GM19035 (cell line): Measurements from ENCODE around the gene FREY1.
A peak's percentile ranks its signal among the peaks of the same experiment; 100 is the strongest.

Experiments
- ATAC-seq: cut with Tn5 transposase; IDR thresholded peaks from one replicate; pipeline ENCODE4 v1.9.1; 2021; ENCODE audit not compliant: unreplicated experiment

Gene FREY1

GRCh38 chr11:45895553-45896259, 11.4 kb downstream of the FREY1 start:
- ATAC-seq: no peak

- ATAC-seq: no peak
These were observed 12.4 kb downstream of the FREY1 start for GRCh38 chr11:45894555-45895247.

- no peak for ATAC-seq
These were observed 14.2 kb downstream of the FREY1 start for GRCh38 chr11:45892856-45893255.

- ATAC-seq: no peak
These were observed 16.1 kb downstream of the FREY1 start for GRCh38 chr11:45890886-45891550.

- ATAC-seq: no peak
These were observed 17.1 kb downstream of the FREY1 start for GRCh38 chr11:45889966-45890365.

GRCh38 chr11:45889555-45889954, 17.5 kb downstream of the FREY1 start:
- no peak for ATAC-seq

DNA sequence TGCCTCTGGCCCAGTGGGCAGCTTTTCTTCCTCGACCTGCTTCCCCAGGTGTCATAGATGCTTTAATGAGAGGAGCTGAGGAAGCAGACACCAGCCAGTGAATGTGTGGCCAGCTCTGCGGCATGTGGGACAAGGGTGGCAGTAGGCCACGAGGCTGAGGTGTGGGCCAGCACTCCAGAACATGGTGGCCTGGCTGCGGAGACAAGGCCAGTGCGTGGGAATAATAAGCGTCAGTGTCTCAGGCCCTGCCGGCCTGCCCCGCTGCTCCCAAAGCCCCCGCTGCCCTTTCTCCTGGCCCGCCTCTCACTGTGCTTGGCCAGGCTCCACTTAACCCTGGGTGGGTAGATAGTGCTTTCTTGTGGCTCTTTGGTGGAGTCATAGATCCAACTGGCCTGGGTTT, 19.5 kb downstream of the FREY1 start:
- no peak for ATAC-seq

DNA sequence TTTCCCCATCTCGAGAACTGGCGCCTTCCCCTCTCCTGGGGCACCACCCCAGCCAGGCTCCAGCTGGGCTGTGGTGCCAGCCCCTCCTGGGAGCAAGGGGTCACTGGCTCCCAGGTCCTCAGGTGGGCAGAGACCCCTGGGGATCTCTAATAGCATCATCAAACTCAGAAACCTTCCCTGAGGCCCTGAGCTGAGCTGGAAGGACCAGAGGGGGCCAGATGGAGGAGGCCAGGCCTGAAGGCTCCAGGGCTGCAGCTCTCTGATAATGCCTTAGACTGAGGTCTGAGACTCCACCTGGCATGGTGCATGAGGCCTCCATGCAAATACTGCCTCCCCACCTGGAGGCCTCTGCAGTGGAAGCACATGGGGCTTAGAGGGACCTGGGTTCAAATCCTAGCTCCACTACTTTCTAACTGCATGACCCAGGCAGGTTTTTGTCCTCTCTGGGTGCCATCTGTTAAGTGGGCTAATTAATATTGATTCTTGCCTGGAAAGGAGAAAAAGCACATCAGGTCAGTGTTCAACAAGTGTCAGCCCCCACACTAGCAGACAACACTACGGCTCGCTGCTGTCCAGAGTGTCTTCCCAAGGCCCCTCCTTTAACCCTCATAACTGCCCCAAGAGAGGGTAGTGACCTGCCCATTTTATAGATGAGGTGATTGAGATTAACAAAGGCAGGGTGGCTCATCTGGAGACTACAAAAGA, 20.1 kb downstream of the FREY1 start:
- no peak for ATAC-seq

DNA sequence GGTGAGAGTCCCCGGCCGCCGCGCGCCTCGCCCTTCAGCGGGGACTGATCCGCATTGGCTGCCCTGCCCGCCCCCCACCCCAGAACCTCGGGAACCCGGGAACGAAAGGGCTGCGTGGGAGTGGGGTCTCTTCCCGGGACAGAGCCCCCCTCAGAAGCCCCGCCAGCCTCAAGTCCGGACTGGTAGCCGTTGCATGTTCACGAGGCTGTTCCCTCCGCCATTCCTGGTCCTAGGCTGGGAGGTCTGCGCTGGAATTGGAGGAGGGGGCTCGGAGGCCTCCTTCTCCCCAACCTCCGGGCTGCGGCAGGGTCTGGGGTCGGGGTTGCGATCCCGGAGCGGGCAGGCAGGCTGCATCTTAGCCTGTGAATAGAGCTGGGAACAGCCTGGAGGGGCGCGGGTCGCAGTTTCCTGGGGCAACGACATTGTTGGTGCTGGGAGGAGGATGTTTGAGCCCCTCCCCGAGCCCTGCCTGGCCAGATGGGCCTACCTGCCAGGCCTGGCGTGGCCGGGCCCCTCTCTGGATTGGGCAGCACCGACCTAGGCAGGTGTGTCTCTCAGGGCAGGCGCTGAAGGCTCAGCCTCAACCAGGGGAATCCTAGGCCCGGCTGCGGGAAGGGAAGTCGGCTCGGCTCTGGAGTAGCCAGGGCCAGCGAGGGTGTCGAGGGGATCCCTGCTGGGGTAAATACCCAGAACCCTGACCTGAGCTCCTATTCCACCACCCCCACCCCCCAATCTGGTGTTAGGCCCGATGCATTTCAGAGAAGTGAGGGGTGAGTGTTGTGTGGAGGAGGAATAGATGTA, 20.9 kb downstream of the FREY1 start:
- ATAC-seq: no peak

- ATAC-seq: peak; percentile 66
These were observed 21.7 kb downstream of the FREY1 start, which contains the start of gene MAPK8IP1 for GRCh38 chr11:45885274-45885920. Gene MAPK8IP1 (plus strand): TSS chr11:45885651. CDS start chr11:45885821, 170 bp downstream.

- ATAC-seq: no peak
These were observed 22.4 kb downstream of the FREY1 start for GRCh38 chr11:45884596-45885185.

GRCh38 chr11:45881708-45882368, 25.2 kb downstream of the FREY1 start:
- no peak for ATAC-seq

GRCh38 chr11:45880772-45881570, 26.1 kb downstream of the FREY1 start:
- ATAC-seq: no peak

- ATAC-seq: no peak
These were observed 27.0 kb downstream of the FREY1 start for GRCh38 chr11:45879803-45880686.

DNA sequence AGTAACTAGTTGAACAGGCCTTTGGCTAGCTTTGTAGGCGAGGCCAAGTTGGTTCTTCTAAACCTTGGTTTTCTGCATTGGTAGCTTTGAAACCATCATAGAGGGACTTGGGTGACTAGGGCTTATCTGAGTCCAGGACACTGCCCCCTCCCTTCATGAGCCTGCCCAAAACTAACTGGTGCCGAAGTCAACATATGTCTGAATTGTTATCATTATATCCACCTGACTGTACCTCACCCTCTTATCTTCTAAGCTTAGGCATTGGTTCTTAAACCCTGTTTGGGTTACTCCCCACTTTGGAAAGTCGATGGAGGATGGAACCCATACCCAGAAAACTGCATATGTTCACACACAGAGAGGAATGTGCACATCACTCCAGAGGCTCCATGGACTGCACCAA, 29.2 kb downstream of the FREY1 start:
- no peak for ATAC-seq

- no peak for ATAC-seq
These were observed 29.9 kb downstream of the FREY1 start for GRCh38 chr11:45877221-45877620.

DNA sequence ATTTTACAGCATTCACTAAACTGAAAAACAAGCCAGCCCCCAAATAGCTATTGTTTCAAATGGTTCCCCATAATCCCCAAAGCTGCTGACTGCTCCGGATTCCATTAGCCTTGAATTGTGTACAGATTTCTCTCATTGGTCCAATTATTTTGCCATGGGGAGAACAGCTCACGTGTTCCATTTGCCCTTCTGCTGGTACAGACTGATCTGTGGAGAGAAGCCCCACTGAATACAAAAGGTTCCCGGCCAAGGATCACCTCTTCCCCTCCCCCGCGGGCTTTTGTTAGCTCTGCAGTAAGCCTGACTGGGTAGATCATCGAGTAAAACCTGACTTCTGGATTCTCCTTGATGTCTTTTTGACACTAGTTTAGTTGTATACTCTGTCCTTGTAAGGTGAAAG, 30.7 kb downstream of the FREY1 start:
- no peak for ATAC-seq
